ENCODE measurements around the gene KIR3DL1.
"Not testable (repeated sequence)": the region's sequence is repeated elsewhere in the genome, so short reads cannot be mapped to it uniquely, and the experiment has no call there.

DNA sequence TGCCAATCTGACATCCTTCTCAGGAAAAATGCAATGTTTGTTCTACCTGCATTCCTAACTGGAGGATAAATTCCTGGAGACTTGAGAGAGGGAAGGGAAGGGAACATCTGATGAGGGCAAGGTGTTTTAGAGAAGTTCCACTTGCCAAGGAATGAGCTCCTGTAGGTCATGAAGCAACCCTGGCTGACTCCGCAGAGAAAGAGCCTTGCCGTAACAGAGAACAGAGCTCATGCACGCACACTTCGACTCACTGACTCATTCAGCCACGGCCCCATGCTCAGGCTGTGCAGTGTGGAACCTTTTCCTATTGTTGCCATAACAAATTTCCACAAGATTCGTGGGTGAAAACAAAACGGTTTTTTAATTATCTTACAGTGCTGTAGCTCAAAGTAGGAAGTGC is 37.4 kb upstream of the KIR3DL1 start:
- TF ChIP-seq, protein P1, sequence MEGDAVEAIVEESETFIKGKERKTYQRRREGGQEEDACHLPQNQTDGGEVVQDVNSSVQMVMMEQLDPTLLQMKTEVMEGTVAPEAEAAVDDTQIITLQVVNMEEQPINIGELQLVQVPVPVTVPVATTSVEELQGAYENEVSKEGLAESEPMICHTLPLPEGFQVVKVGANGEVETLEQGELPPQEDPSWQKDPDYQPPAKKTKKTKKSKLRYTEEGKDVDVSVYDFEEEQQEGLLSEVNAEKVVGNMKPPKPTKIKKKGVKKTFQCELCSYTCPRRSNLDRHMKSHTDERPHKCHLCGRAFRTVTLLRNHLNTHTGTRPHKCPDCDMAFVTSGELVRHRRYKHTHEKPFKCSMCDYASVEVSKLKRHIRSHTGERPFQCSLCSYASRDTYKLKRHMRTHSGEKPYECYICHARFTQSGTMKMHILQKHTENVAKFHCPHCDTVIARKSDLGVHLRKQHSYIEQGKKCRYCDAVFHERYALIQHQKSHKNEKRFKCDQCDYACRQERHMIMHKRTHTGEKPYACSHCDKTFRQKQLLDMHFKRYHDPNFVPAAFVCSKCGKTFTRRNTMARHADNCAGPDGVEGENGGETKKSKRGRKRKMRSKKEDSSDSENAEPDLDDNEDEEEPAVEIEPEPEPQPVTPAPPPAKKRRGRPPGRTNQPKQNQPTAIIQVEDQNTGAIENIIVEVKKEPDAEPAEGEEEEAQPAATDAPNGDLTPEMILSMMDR (conservative IDR thresholded peaks at IDR 0.05 in 1 of 2, IDR thresholded peaks at IDR 0.05 in 1 of 2; ENCODE audit: low read depth in 1 of 2, low read length in 2 of 2), result not testable (repeated sequence)
- TF ChIP-seq EZH2 (IDR thresholded peaks at IDR 0.05; ENCODE audit: low read length, missing control alignments), result not testable (repeated sequence)

All from fibroblast of lung (primary cell).